Mammary epithelial cell (primary cell): ENCODE data around the gene ABTB2.

ENCODE experiments used
- EZH2 ChIP-seq: IDR thresholded peaks from 2 replicates; pipeline ENCODE4 v1.6.1; 2012; ENCODE audit warnings: low read length, inconsistent platforms, borderline replicate concordance
- TF ChIP-seq, protein P1 (sequence below), 2 donors: IDR thresholded peaks in 1 of 2; conservative IDR thresholded peaks in 1 of 2; 2 replicates each; pipeline ENCODE4 v1.5.1; 2011 to 2012; ENCODE audit warnings: inconsistent platforms in 2 of 2, low read length in 2 of 2, mild to moderate bottlenecking in 2 of 2, control low read depth in 1 of 2, low read depth in 1 of 2; ENCODE audit not compliant: insufficient read depth in 1 of 2; ENCODE audit errors: extremely low read depth in 1 of 2

DNA sequence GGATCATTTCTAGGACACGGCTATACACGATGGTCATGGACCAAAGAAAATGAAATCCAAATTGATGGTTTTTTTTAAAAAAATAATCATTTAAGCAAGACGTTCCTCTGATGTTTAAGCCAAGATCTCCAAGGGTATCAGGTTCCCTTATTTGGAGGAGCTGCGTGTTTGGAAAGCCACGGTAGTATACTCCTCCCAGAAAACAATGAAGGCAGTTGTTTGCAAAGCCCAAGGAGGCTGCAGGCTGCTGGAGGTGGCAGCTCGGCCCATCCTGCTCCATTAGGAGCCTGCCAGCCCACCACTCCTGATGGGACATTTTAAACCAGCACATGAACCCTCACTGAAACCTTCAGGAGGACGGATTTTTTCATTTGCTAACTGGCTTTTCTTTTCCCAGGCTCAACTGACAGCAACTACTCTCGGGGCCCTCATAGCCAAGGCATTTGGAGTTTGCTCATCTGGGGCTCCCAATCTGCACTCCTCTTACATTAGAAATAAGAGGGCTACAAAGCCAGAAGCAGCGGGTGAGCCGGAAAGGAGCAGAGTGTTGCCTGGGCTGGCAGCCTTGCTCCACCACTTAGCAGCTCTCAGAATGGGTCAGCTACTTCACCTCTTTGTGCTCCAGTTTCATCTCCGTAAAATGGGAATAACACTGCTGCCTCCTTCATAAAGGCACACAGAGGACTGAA lies 58.4 kb downstream of the ABTB2 start:
- TF ChIP-seq, protein P1, sequence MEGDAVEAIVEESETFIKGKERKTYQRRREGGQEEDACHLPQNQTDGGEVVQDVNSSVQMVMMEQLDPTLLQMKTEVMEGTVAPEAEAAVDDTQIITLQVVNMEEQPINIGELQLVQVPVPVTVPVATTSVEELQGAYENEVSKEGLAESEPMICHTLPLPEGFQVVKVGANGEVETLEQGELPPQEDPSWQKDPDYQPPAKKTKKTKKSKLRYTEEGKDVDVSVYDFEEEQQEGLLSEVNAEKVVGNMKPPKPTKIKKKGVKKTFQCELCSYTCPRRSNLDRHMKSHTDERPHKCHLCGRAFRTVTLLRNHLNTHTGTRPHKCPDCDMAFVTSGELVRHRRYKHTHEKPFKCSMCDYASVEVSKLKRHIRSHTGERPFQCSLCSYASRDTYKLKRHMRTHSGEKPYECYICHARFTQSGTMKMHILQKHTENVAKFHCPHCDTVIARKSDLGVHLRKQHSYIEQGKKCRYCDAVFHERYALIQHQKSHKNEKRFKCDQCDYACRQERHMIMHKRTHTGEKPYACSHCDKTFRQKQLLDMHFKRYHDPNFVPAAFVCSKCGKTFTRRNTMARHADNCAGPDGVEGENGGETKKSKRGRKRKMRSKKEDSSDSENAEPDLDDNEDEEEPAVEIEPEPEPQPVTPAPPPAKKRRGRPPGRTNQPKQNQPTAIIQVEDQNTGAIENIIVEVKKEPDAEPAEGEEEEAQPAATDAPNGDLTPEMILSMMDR (conservative IDR thresholded peaks at IDR 0.05 in 1 of 2, IDR thresholded peaks at IDR 0.05 in 1 of 2; ENCODE audit: extremely low read depth in 1 of 2, insufficient read depth in 1 of 2, low read depth in 1 of 2, low read length in 2 of 2), result no peak
- no peak for TF ChIP-seq EZH2
